PC-3 (cell line): Measurements from ENCODE around the gene GIGYF1. TPM values are rescaled to one million over a fixed set of nuclear protein-coding genes. Genes with fewer than 3 reads are reported as not detected.
"Not testable (repeated sequence)": the region's sequence is repeated elsewhere in the genome, so short reads cannot be mapped to it uniquely, and the experiment has no call there.

Experiments used
- ATAC-seq: fragments of 200-7000 bp; cut with Tn5 transposase; 2 replicates; pipeline ENCODE4 v1.9.1; 2020; ENCODE audit warnings: mild to moderate bottlenecking, moderate library complexity
- BruUV-seq: library from RNA; stranded (reverse); fragments of 400-500 nt; replicated peaks from 2 replicates; lab custom pipeline; 2021; lab: Mats Ljungman, UMichigan
- CTCF ChIA-PET: fragments of 300-600 bp; sonication (Branson Sonifier 250); formaldehyde crosslinking; loops from one replicate; lab custom pipeline; 2022; ENCODE audit warnings: antibody characterized with exemption; lab: Charles Lee
- POLR2A ChIA-PET: fragments of 300-600 bp; sonication (Branson Sonifier 250); formaldehyde crosslinking; loops from one replicate; lab custom pipeline; 2022; ENCODE audit warnings: antibody characterized with exemption; ENCODE audit not compliant: unreplicated experiment; lab: Charles Lee
- DNase-seq: peaks from one replicate; pipeline ENCODE4 v3.0.0-alpha.2; 2015
- H2AFZ ChIP-seq: fragments of 300-600 bp; sonication (generic); 2 replicates; pipeline ENCODE4 v1.6.0; 2016; ENCODE audit warnings: antibody characterized with exemption, low read length
- H3F3A ChIP-seq: fragments of 300-600 bp; sonication (generic); one replicate; pipeline ENCODE4 v1.6.0; 2017; ENCODE audit warnings: antibody characterized with exemption, low read length, control low read depth, mild to moderate bottlenecking; ENCODE audit not compliant: unreplicated experiment
- H3K27ac ChIP-seq: fragments of 300-600 bp; sonication (generic); 2 replicates; pipeline ENCODE4 v1.5.1; 2016; ENCODE audit warnings: mild to moderate bottlenecking, low read length
- H3K27me3 ChIP-seq: fragments of 300-600 bp; sonication (generic); 2 replicates; pipeline ENCODE4 v1.6.1; 2016; ENCODE audit warnings: low read length, mixed read lengths
- H3K36me3 ChIP-seq: fragments of 300-600 bp; sonication (generic); 2 replicates; pipeline ENCODE4 v1.6.1; 2016; ENCODE audit warnings: low read depth, mixed run types, low read length, mixed read lengths
- H3K4me1 ChIP-seq: fragments of 300-600 bp; sonication (generic); 2 replicates; pipeline ENCODE4 v1.5.1; 2016; ENCODE audit warnings: low read length; ENCODE audit not compliant: insufficient read depth
- H3K4me2 ChIP-seq: fragments of 300-600 bp; sonication (generic); 2 replicates; pipeline ENCODE4 v1.6.0; 2016; ENCODE audit warnings: low read length
- H3K4me3 ChIP-seq: fragments of 300-600 bp; sonication (generic); 2 replicates; pipeline ENCODE4 v1.5.1; 2016; ENCODE audit warnings: mild to moderate bottlenecking, low read length, mixed read lengths
- H3K79me2 ChIP-seq: fragments of 300-600 bp; sonication (generic); 2 replicates; pipeline ENCODE4 v1.6.1; 2017; ENCODE audit warnings: low read length, mixed read lengths
- H3K9ac ChIP-seq: fragments of 300-600 bp; sonication (generic); 2 replicates; pipeline ENCODE4 v1.6.0; 2016; ENCODE audit warnings: mild to moderate bottlenecking, low read length
- H3K9me2 ChIP-seq: fragments of 300-600 bp; sonication (generic); replicated peaks from 2 replicates; pipeline ENCODE4 v1.6.1; 2016; ENCODE audit warnings: mixed run types, low read length, mixed read lengths
- H3K9me3 ChIP-seq: fragments of 300-600 bp; sonication (generic); 2 replicates; pipeline ENCODE4 v1.6.1; 2016; ENCODE audit warnings: low read length, mixed read lengths
- H4K20me1 ChIP-seq: fragments of 300-600 bp; sonication (generic); 2 replicates; pipeline ENCODE4 v1.6.1; 2016; ENCODE audit warnings: low read length, mixed read lengths
- CTCF ChIP-seq: fragments of 300-600 bp; sonication (generic); conservative IDR thresholded peaks from 2 replicates; pipeline ENCODE4 v1.5.1; 2017; ENCODE audit warnings: antibody characterized with exemption, low read depth, mild to moderate bottlenecking, low read length
- EZH2 ChIP-seq: fragments of 300-600 bp; sonication (generic); IDR thresholded peaks from one replicate; pipeline ENCODE4 v1.6.1; 2017; ENCODE audit warnings: antibody characterized with exemption, mild to moderate bottlenecking, low read length; ENCODE audit not compliant: unreplicated experiment
- EZH2phosphoT487 ChIP-seq: fragments of 300-600 bp; sonication (generic); IDR thresholded peaks from 2 replicates; pipeline ENCODE4 v1.6.1; 2018; ENCODE audit warnings: mild to moderate bottlenecking, antibody characterized with exemption, low read length, borderline replicate concordance
- intact Hi-C: fragments of 100-400 bp; cut with micrococcal nuclease; formaldehyde crosslinking; loops from 2 replicates; pipeline ENCODE4 v1.9.0; 2023
- total RNA-seq: library from RNA; depleted of rRNA; stranded (reverse); fragments of >200 nt; gene quantifications from 2 replicates; pipeline ENCODE4 v1.2.3, GENCODE V29; 2014

Gene GIGYF1
- total RNA-seq, 1 experiment from 2014 or later, result 26.6 TPM

GRCh38 chr7:100667331-100668068 lies 26.6 kb downstream of the GIGYF1 start:
- BruUV-seq, result no TSS peak
- TF ChIP-seq EZH2phosphoT487, result no peak
- TF ChIP-seq EZH2, result no peak
- no peak for TF ChIP-seq CTCF
- Histone ChIP-seq H3K9me2 (no peaks in the 10 kb centered on the region), H3K27ac (no peak overlapping the region), H3K4me3 (no peak overlapping the region), H3K79me2 (no peaks in the 10 kb centered on the region), H4K20me1 (no peaks in the 10 kb centered on the region), H3K9ac (no peak overlapping the region), H3K9me3 (no peaks in the 10 kb centered on the region), H3F3A (no peaks in the 10 kb centered on the region), H2AFZ (no peak overlapping the region), H3K27me3 (no peaks in the 10 kb centered on the region), H3K4me2 (no peak overlapping the region), H3K4me1 (no peaks in the 10 kb centered on the region), H3K36me3 (no peaks in the 10 kb centered on the region)
- DNase-seq (no peak), ATAC-seq (no peak)
- intact Hi-C loops, result no loop called here
- ChIA-PET POLR2A (interaction anchor here (0.6 kb wide), 1 partner anchor 79 kb away, joined by 6 read pairs; no protein-coding TSS in a partner anchor), CTCF (no interaction called here)

GRCh38 chr7:100665168-100665726 lies 28.8 kb downstream of the GIGYF1 start:
- DNase-seq, result no peak
- POLR2A ChIA-PET, result no interaction called here
- no TSS peak for BruUV-seq
- H3F3A ChIP-seq, result no peaks in the 10 kb centered on the region
- H3K9me3 ChIP-seq, result no peaks in the 10 kb centered on the region
- no peak overlapping the region for H3K4me3 ChIP-seq
- no peaks in the 10 kb centered on the region for H3K4me1 ChIP-seq
- H3K9ac ChIP-seq, result no peak overlapping the region
- no peaks in the 10 kb centered on the region for H3K36me3 ChIP-seq
- no peak overlapping the region for H2AFZ ChIP-seq
- no peaks in the 10 kb centered on the region for H3K9me2 ChIP-seq
- no peak overlapping the region for H3K4me2 ChIP-seq
- CTCF ChIA-PET, result no interaction called here
- H3K27ac ChIP-seq, result no peak overlapping the region
- intact Hi-C loops, result no loop called here
- no peak for ATAC-seq
- TF ChIP-seq CTCF (no peak), EZH2 (no peak), EZH2phosphoT487 (no peak)
- H3K27me3 ChIP-seq, result no peaks in the 10 kb centered on the region
- H3K79me2 ChIP-seq, result no peaks in the 10 kb centered on the region
- no peaks in the 10 kb centered on the region for H4K20me1 ChIP-seq

GRCh38 chr7:100662194-100662776 lies 31.8 kb downstream of the GIGYF1 start:
- H4K20me1 ChIP-seq, ATAC-seq, H3K9me2 ChIP-seq, H3K27ac ChIP-seq, H3K79me2 ChIP-seq, H3K27me3 ChIP-seq, H3K4me2 ChIP-seq, H3K4me1 ChIP-seq, H3F3A ChIP-seq, CTCF ChIA-PET, H3K36me3 ChIP-seq, DNase-seq, H3K4me3 ChIP-seq, intact Hi-C loops, H3K9ac ChIP-seq, BruUV-seq, H3K9me3 ChIP-seq, H2AFZ ChIP-seq: not testable (repeated sequence)
- POLR2A ChIA-PET, result interaction anchor here (0.7 kb wide), 1 partner anchor 296 kb away, joined by 17 read pairs; no protein-coding TSS in a partner anchor
